IMR-90 (cell line): ENCODE results near the gene XPO4. TPM values are rescaled to one million over a fixed set of nuclear protein-coding genes. Genes with fewer than 3 reads are reported as not detected.
A peak's percentile ranks its signal among the peaks of the same experiment; 100 is the strongest.

ENCODE experiments used
- ATAC-seq: fragments of 200-7000 bp; cut with Tn5 transposase; 2 replicates; pipeline ENCODE4 v1.9.1; 2020; ENCODE audit warnings: low read depth, mild to moderate bottlenecking, moderate library complexity
- BruUV-seq: library from RNA; stranded (reverse); fragments of 400-500 nt; replicated peaks from 2 replicates; lab custom pipeline; 2021; lab: Mats Ljungman, UMichigan
- CTCF ChIA-PET: fragments of 300-600 bp; formaldehyde crosslinking; extraction: SDS; loops from one replicate; lab custom pipeline; 2021; ENCODE audit warnings: antibody characterized with exemption; lab: Yijun Ruan, JAX
- POLR2A ChIA-PET: fragments of 300-600 bp; sonication (Branson Sonifier 250); formaldehyde crosslinking; loops from one replicate; lab custom pipeline; 2022; ENCODE audit warnings: antibody characterized with exemption; ENCODE audit not compliant: unreplicated experiment; lab: Charles Lee
- DNase-seq: peaks from one replicate; pipeline ENCODE4 v3.0.0; 2013
- H2AFZ ChIP-seq: replicated peaks from 2 replicates; pipeline ENCODE3; 2013; ENCODE audit warnings: low read length, mild to moderate bottlenecking; ENCODE audit not compliant: poor library complexity
- H2AK5ac ChIP-seq: 2 replicates; pipeline ENCODE4 v1.6.1; 2013; ENCODE audit warnings: low read depth, low read length, inconsistent platforms
- H2AK9ac ChIP-seq: replicated peaks from 2 replicates; pipeline ENCODE3; 2013; ENCODE audit warnings: mild to moderate bottlenecking, low read depth, low read length, moderate library complexity; ENCODE audit not compliant: poor library complexity
- H2BK120ac ChIP-seq: 2 replicates; pipeline ENCODE4 v1.6.1; 2013; ENCODE audit warnings: low read depth, low read length, inconsistent platforms
- H2BK15ac ChIP-seq: 3 replicates; pipeline ENCODE4 v1.6.1; 2013; ENCODE audit warnings: low read depth, low read length, inconsistent platforms
- H2BK20ac ChIP-seq: 2 replicates; pipeline ENCODE4 v1.6.1; 2013; ENCODE audit warnings: low read depth, mild to moderate bottlenecking, inconsistent platforms, low read length, moderate library complexity
- H2BK5ac ChIP-seq: 2 replicates; pipeline ENCODE4 v1.6.1; 2013; ENCODE audit warnings: mild to moderate bottlenecking, low read depth, low read length, inconsistent platforms; ENCODE audit not compliant: poor library complexity, severe bottlenecking
- H3K14ac ChIP-seq: replicated peaks from 2 replicates; pipeline ENCODE4 v1.6.1; 2013; ENCODE audit warnings: low read depth, low read length, inconsistent platforms
- H3K18ac ChIP-seq: 2 replicates; pipeline ENCODE4 v1.6.1; 2013; ENCODE audit warnings: low read depth, low read length, control low read depth
- H3K23ac ChIP-seq: 2 replicates; pipeline ENCODE4 v1.6.1; 2013; ENCODE audit warnings: low read depth, low read length, inconsistent platforms
- H3K27ac ChIP-seq: 2 replicates; pipeline ENCODE4 v1.5.1; 2013; ENCODE audit warnings: mild to moderate bottlenecking, control low read depth, low read length; ENCODE audit not compliant: insufficient read depth
- H3K27me3 ChIP-seq: 2 replicates; pipeline ENCODE4 v1.6.1; 2013; ENCODE audit warnings: low read length; ENCODE audit not compliant: control insufficient read depth, insufficient read depth
- H3K36me3 ChIP-seq: 2 replicates; pipeline ENCODE4 v1.6.1; 2013; ENCODE audit warnings: low read length, mixed read lengths; ENCODE audit not compliant: control insufficient read depth, insufficient read depth
- H3K4ac ChIP-seq: 2 replicates; pipeline ENCODE4 v1.6.1; 2013; ENCODE audit warnings: low read depth, low read length, inconsistent platforms
- H3K4me1 ChIP-seq: 2 replicates; pipeline ENCODE4 v1.6.1; 2013; ENCODE audit warnings: low read length, mixed read lengths; ENCODE audit not compliant: control insufficient read depth, insufficient read depth
- H3K4me2 ChIP-seq: 2 replicates; pipeline ENCODE4 v1.6.1; 2013; ENCODE audit warnings: low read depth, mild to moderate bottlenecking, control low read depth, low read length, moderate library complexity
- H3K4me3 ChIP-seq: 2 replicates; pipeline ENCODE4 v1.5.1; 2013; ENCODE audit warnings: low read depth, mild to moderate bottlenecking, control low read depth, low read length, moderate library complexity; ENCODE audit not compliant: insufficient read depth
- H3K56ac ChIP-seq: 2 replicates; pipeline ENCODE4 v1.6.1; 2013; ENCODE audit warnings: low read length, inconsistent platforms; ENCODE audit not compliant: insufficient read depth; ENCODE audit errors: extremely low read depth
- H3K79me1 ChIP-seq, 2 experiments: 2 replicates each; pipeline ENCODE4 v1.6.1; 2013; ENCODE audit warnings: low read length in 2 of 2, inconsistent platforms in 1 of 2, low read depth in 1 of 2
- H3K9ac ChIP-seq: 2 replicates; pipeline ENCODE4 v1.6.1; 2013; ENCODE audit warnings: low read depth, low read length, control low read depth
- H3K9me1 ChIP-seq: 2 replicates; pipeline ENCODE4 v1.6.1; 2013; ENCODE audit warnings: low read length, inconsistent platforms; ENCODE audit not compliant: insufficient read depth
- H3K9me3 ChIP-seq: 2 replicates; pipeline ENCODE4 v1.6.1; 2013; ENCODE audit warnings: low read length; ENCODE audit not compliant: control insufficient read depth, insufficient read depth
- H4K20me1 ChIP-seq: 2 replicates; pipeline ENCODE4 v1.6.1; 2013; ENCODE audit warnings: low read length, inconsistent platforms; ENCODE audit not compliant: insufficient read depth
- H4K5ac ChIP-seq: 2 replicates; pipeline ENCODE4 v1.6.1; 2013; ENCODE audit warnings: mild to moderate bottlenecking, low read depth, low read length, control low read depth
- H4K8ac ChIP-seq, 2 experiments: 2 replicates each; pipeline ENCODE4 v1.6.1; 2013; ENCODE audit warnings: low read depth in 2 of 2, low read length in 2 of 2, control low read depth in 1 of 2, inconsistent platforms in 1 of 2
- H4K91ac ChIP-seq: 2 replicates; pipeline ENCODE4 v1.6.1; 2013; ENCODE audit warnings: low read depth, low read length, inconsistent platforms; ENCODE audit not compliant: insufficient read depth
- MXI1 ChIP-seq: IDR thresholded peaks from 2 replicates; pipeline ENCODE4 v1.6.1; 2012; ENCODE audit warnings: low read depth, mild to moderate bottlenecking, low read length, moderate library complexity, borderline replicate concordance
- POLR2A ChIP-seq: IDR thresholded peaks from 2 replicates; pipeline ENCODE4 v1.6.1; 2012; ENCODE audit warnings: mild to moderate bottlenecking, low read depth, low read length
- RFX5 ChIP-seq: IDR thresholded peaks from 2 replicates; pipeline ENCODE4 v1.8.0; 2012; ENCODE audit warnings: low read depth, mild to moderate bottlenecking, low read length, moderate library complexity
- SMC3 ChIP-seq: fragments of 150-350 bp; IDR thresholded peaks from 2 replicates; pipeline ENCODE4 v1.6.1; 2016; ENCODE audit warnings: low read depth, mild to moderate bottlenecking, antibody characterized with exemption, low read length, moderate library complexity
- WGBS, 2 experiments: methylation state at CpG; one replicate each; pipeline versions ENCODE4 v1.1.5 to v1.1.7; 2013; ENCODE audit warnings: missing lambda C conversion rate in 2 of 2; ENCODE audit not compliant: insufficient read length in 1 of 2; ENCODE audit errors: extremely low coverage in 2 of 2; 5-methylcytosine and 5-hydroxymethylcytosine counted together
- dilution Hi-C: fragments of 300-500 bp; cut with HindIII; formaldehyde crosslinking; loops from one replicate; pipeline ENCODE4 v1.14.3; 2018; ENCODE audit warnings: low sequenced_read_pairs; ENCODE audit not compliant: unreplicated experiment
- in situ Hi-C: fragments of 300-500 bp; cut with MboI; formaldehyde crosslinking; loops from 3 replicates; pipeline ENCODE4 v1.14.3; 2019; ENCODE audit warnings: low sequenced_read_pairs, inconsistent platforms, mixed read lengths
- intact Hi-C: fragments of 100-400 bp; cut with micrococcal nuclease; formaldehyde crosslinking; loops from 2 replicates; pipeline ENCODE4 v1.10.0; 2022
- polyA plus RNA-seq, 3 experiments: library from polyadenylated mRNA; depleted of rRNA; stranded (reverse); fragments of >200 nt; gene quantifications; 2 replicates each; pipeline ENCODE4 v1.2.3, GENCODE V29; 2012; ENCODE audit warnings: low replicate concordance in 1 of 3
- total RNA-seq: library from RNA; depleted of rRNA; stranded (reverse); fragments of >200 nt; gene quantifications from 2 replicates; pipeline ENCODE4 v1.2.3, GENCODE V29; 2012

Gene XPO4
- total and polyA plus RNA-seq, 2 of the 4 experiments (the other 2 are of a cell fraction) = 5.0 to 21.1 TPM

- in situ Hi-C loops = no loop called here
- POLR2A ChIA-PET = interaction anchor here (0.5 kb wide), 1 partner anchor 174 kb away, joined by 5 read pairs; no protein-coding TSS in a partner anchor
- no CpG with 5 or more reads among the region's 21 CpGs for WGBS, 2 experiments
Measured at GRCh38 chr13:20901668-20902437, 693 bp downstream of the XPO4 start.

More at GRCh38 chr13:20901668-20902437, 693 bp downstream of the XPO4 start:
- H2AK9ac ChIP-seq = peak overlapping the region; percentile 86
- no peaks in the 10 kb centered on the region for H3K4me1 ChIP-seq
- dilution Hi-C loops = no loop called here
- DNase-seq (peak; percentile 13), ATAC-seq (peak; percentile 25)
- H4K20me1 ChIP-seq = no peaks in the 10 kb centered on the region
- H3K9ac ChIP-seq = peak overlapping the region; percentile 87
- H2BK20ac ChIP-seq = no peak overlapping the region
- peaks cover 14 to 27% of the 10 kb centered on the region in 2 experiments for H3K79me1 ChIP-seq
- peak overlapping the region; percentile 58 for H2AK5ac ChIP-seq
- no peak overlapping the region for H3K18ac ChIP-seq
- peak overlapping the region; percentile 61 for H4K5ac ChIP-seq
- H2BK15ac ChIP-seq = no peak overlapping the region
- H2BK5ac ChIP-seq = peak overlapping the region; percentile 49
- peak overlapping the region; percentile 60 for H3K23ac ChIP-seq
- H3K4ac ChIP-seq = peak overlapping the region; percentile 54
- peak overlapping the region; percentile 58 for H4K91ac ChIP-seq
- CTCF ChIA-PET = no interaction called here
- intact Hi-C loops = loop anchor here (5.0 kb wide), 1 partner anchor 60 kb away; no protein-coding TSS in a partner anchor
- TF ChIP-seq RFX5 (no peak), SMC3 (no peak), POLR2A (no peak), MXI1 (peak; percentile 93)
- no peak overlapping the region for H3K56ac ChIP-seq
- no peaks in the 10 kb centered on the region for H3K9me3 ChIP-seq
- no peaks in the 10 kb centered on the region for H3K9me1 ChIP-seq
- peak overlapping the region; percentile 89 to 92 for H4K8ac ChIP-seq
- peak overlapping the region; percentile 90 for H3K4me3 ChIP-seq
- H2BK120ac ChIP-seq = no peak overlapping the region
- H3K4me2 ChIP-seq = peak overlapping the region; percentile 99
- no peak overlapping the region for H3K14ac ChIP-seq
- no TSS peak for BruUV-seq
- H3K36me3 ChIP-seq = no peaks in the 10 kb centered on the region
- H3K27me3 ChIP-seq = no peaks in the 10 kb centered on the region
- peak overlapping the region; percentile 86 for H3K27ac ChIP-seq
- peak overlapping the region; percentile 95 for H2AFZ ChIP-seq
